Measurements from ENCODE around the gene S100A4.
"Not testable (repeated sequence)": the region's sequence is repeated elsewhere in the genome, so short reads cannot be mapped to it uniquely, and the experiment has no call there.

Gene S100A4

GRCh38 chr1:153545067-153546055 lies at the start of gene S100A4:
S100A4 (minus strand) TSS chr1:153545806; CDS start chr1:153544794, 1,012 bp downstream.
- H3K27ac ChIP-seq = peak within 1 kb of the TSS; percentile 41
- no peak for TF ChIP-seq CTCF (IDR thresholded peaks at IDR 0.05)
- no peak for TF ChIP-seq ZFX (IDR thresholded peaks at IDR 0.05; ENCODE audit: borderline replicate concordance)

- TF ChIP-seq CTCF (IDR thresholded peaks at IDR 0.05) = no peak
- no peak for TF ChIP-seq ZFX (IDR thresholded peaks at IDR 0.05; ENCODE audit: borderline replicate concordance)
- no peak overlapping the region for H3K27ac ChIP-seq
These were observed 47.1 kb upstream of the S100A4 start for GRCh38 chr1:153592748-153593147.

GRCh38 chr1:153588482-153588881 lies 42.9 kb upstream of the S100A4 start:
- H3K27ac ChIP-seq = no peak overlapping the region
- TF ChIP-seq ZFX (IDR thresholded peaks at IDR 0.05; ENCODE audit: borderline replicate concordance) (no peak), CTCF (IDR thresholded peaks at IDR 0.05) (no peak)

- H3K27ac ChIP-seq = not testable (repeated sequence)
These were observed 42.4 kb upstream of the S100A4 start for GRCh38 chr1:153588033-153588432.

- no peak for TF ChIP-seq ZFX (IDR thresholded peaks at IDR 0.05; ENCODE audit: borderline replicate concordance)
- no peak for TF ChIP-seq CTCF (IDR thresholded peaks at IDR 0.05)
- H3K27ac ChIP-seq = no peak overlapping the region
These were observed 41.7 kb upstream of the S100A4 start for GRCh38 chr1:153587314-153587713.

- TF ChIP-seq CTCF (IDR thresholded peaks at IDR 0.05) = no peak
- TF ChIP-seq ZFX (IDR thresholded peaks at IDR 0.05; ENCODE audit: borderline replicate concordance) = no peak
These were observed 40.7 kb upstream of the S100A4 start for GRCh38 chr1:153586347-153586746.

GRCh38 chr1:153585006-153585405 lies 39.4 kb upstream of the S100A4 start:
- no peak overlapping the region for H3K27ac ChIP-seq
- TF ChIP-seq CTCF (IDR thresholded peaks at IDR 0.05) (no peak), ZFX (IDR thresholded peaks at IDR 0.05; ENCODE audit: borderline replicate concordance) (no peak)

More at GRCh38 chr1:153586347-153586746, 40.7 kb upstream of the S100A4 start:
- no peak overlapping the region for H3K27ac ChIP-seq

Data from 22Rv1 (cell line).